H1 (cell line): ENCODE data around the gene DPF1. TPM values are rescaled to one million over a fixed set of nuclear protein-coding genes. Genes with fewer than 3 reads are reported as not detected.

Source experiments
- CTCF ChIA-PET: fragments of 300-600 bp; sonication (Branson Sonifier 250); formaldehyde crosslinking; loops from one replicate; lab custom pipeline; 2021; ENCODE audit not compliant: partially characterized antibody; lab: Charles Lee
- POLR2A ChIA-PET: fragments of 300-600 bp; sonication (Branson Sonifier 250); formaldehyde crosslinking; loops from one replicate; lab custom pipeline; 2021; ENCODE audit warnings: inconsistent platforms; ENCODE audit not compliant: partially characterized antibody; lab: Charles Lee
- DNase-seq, 2 experiments: peaks; one replicate each; pipeline versions ENCODE4 v3.0.0 to v3.0.0-alpha.2; 2010 to 2022; ENCODE audit warnings: low spot score in 2 of 2, low read depth in 1 of 2, mixed read lengths in 1 of 2
- FAIRE-seq: peaks from 2 replicates; lab custom pipeline; 2011; peaks lifted over from hg19 to GRCh38; lab: Jason Lieb, UNC
- H2AFZ ChIP-seq: 2 replicates; pipeline ENCODE4 v1.8.1; 2012; ENCODE audit warnings: low read length, inconsistent platforms
- H2AK5ac ChIP-seq: 2 replicates; pipeline ENCODE4 v1.6.1; 2013; ENCODE audit warnings: low read depth, low read length
- H2BK120ac ChIP-seq: replicated peaks from 2 replicates; pipeline ENCODE3; 2013; ENCODE audit warnings: low read depth, low read length, inconsistent platforms
- H2BK12ac ChIP-seq: 2 replicates; pipeline ENCODE4 v1.6.1; 2013; ENCODE audit warnings: low read depth, low read length
- H2BK15ac ChIP-seq: 2 replicates; pipeline ENCODE4 v1.6.1; 2013; ENCODE audit warnings: low read length
- H2BK20ac ChIP-seq: 2 replicates; pipeline ENCODE4 v1.6.1; 2013; ENCODE audit warnings: low read length
- H2BK5ac ChIP-seq: 2 replicates; pipeline ENCODE4 v1.6.1; 2013; ENCODE audit warnings: low read depth, low read length
- H3K14ac ChIP-seq: 2 replicates; pipeline ENCODE4 v1.6.1; 2013; ENCODE audit warnings: inconsistent platforms; ENCODE audit not compliant: insufficient read length
- H3K18ac ChIP-seq: 2 replicates; pipeline ENCODE4 v1.6.1; 2013; ENCODE audit warnings: low read length; ENCODE audit errors: extremely low read depth
- H3K23ac ChIP-seq: 2 replicates; pipeline ENCODE4 v1.6.1; 2013; ENCODE audit warnings: inconsistent platforms; ENCODE audit not compliant: insufficient read length
- H3K23me2 ChIP-seq: 2 replicates; pipeline ENCODE4 v1.6.1; 2013; ENCODE audit warnings: low read depth, low read length
- H3K27ac ChIP-seq: 2 replicates; pipeline ENCODE4 v1.6.1; 2011; ENCODE audit warnings: low read depth, low read length, inconsistent platforms
- H3K27me3 ChIP-seq, 4 experiments: replicated peaks in 1 of 4; 1 replicate in 1 of 4; 2 replicates in 3 of 4; pipeline versions ENCODE4 v1.6.1 to v1.8.1; 2011 to 2013; ENCODE audit warnings: low read length in 3 of 4, mild to moderate bottlenecking in 3 of 4, inconsistent platforms in 2 of 4, mixed read lengths in 2 of 4, moderate library complexity in 1 of 4; ENCODE audit not compliant: control insufficient read depth in 3 of 4, insufficient read depth in 3 of 4; ENCODE audit errors: extremely low read depth in 1 of 4
- H3K36me3 ChIP-seq, 4 experiments: 2 replicates each; pipeline versions ENCODE4 v1.6.1 to v1.8.1; 2011 to 2013; ENCODE audit warnings: mild to moderate bottlenecking in 4 of 4, low read length in 3 of 4, moderate library complexity in 2 of 4, control low read depth in 1 of 4, inconsistent platforms in 1 of 4; ENCODE audit not compliant: insufficient read depth in 4 of 4, control insufficient read depth in 2 of 4
- H3K4ac ChIP-seq: replicated peaks from 2 replicates; pipeline ENCODE3; 2013; ENCODE audit warnings: low read length, low read depth, mixed read lengths, inconsistent platforms; ENCODE audit not compliant: insufficient read length
- H3K4me1 ChIP-seq, 4 experiments: replicated peaks in 1 of 4; 1 replicate in 1 of 4; 2 replicates in 3 of 4; pipeline versions ENCODE4 v1.6.1 to v1.8.1; 2011 to 2013; ENCODE audit warnings: low read length in 3 of 4, inconsistent platforms in 2 of 4, mixed read lengths in 1 of 4; ENCODE audit not compliant: insufficient read depth in 4 of 4, control insufficient read depth in 3 of 4
- H3K4me2 ChIP-seq, 2 experiments: 2 replicates each; pipeline versions ENCODE4 v1.6.1 to v1.8.1; 2011 to 2013; ENCODE audit warnings: low read depth in 2 of 2, low read length in 2 of 2, control low read depth in 1 of 2, inconsistent platforms in 1 of 2, mild to moderate bottlenecking in 1 of 2; ENCODE audit not compliant: insufficient read depth in 1 of 2
- H3K4me3 ChIP-seq, 4 experiments: fragments of 200-600, 300-600 bp in 1 of 4; sonication (generic), shearing (Covaris generic), sonication (Bioruptor Twin) in 1 of 4; 2 replicates each; pipeline versions ENCODE4 v1.5.1 to v1.8.1; 2011 to 2016; ENCODE audit warnings: low read length in 4 of 4, low read depth in 3 of 4, control low read depth in 2 of 4, inconsistent platforms in 2 of 4, mild to moderate bottlenecking in 2 of 4, mixed read lengths in 1 of 4, moderate library complexity in 1 of 4; ENCODE audit not compliant: insufficient read depth in 2 of 4; ENCODE audit errors: extremely low read depth in 1 of 4
- H3K56ac ChIP-seq: replicated peaks from 2 replicates; pipeline ENCODE3; 2013; ENCODE audit warnings: low read depth, mild to moderate bottlenecking, mixed read lengths, low read length, inconsistent platforms; ENCODE audit not compliant: insufficient read length
- H3K79me1 ChIP-seq: 2 replicates; pipeline ENCODE4 v1.6.1; 2013; ENCODE audit warnings: low read depth, low read length, control low read depth
- H3K79me2 ChIP-seq, 2 experiments: 2 replicates each; pipeline versions ENCODE4 v1.6.1 to v1.8.1; 2012 to 2013; ENCODE audit warnings: low read length in 2 of 2, mild to moderate bottlenecking in 2 of 2, inconsistent platforms in 1 of 2; ENCODE audit not compliant: insufficient read depth in 2 of 2, control insufficient read depth in 1 of 2
- H3K9ac ChIP-seq, 4 experiments: replicated peaks in 1 of 4; 1 replicate in 1 of 4; 2 replicates in 3 of 4; pipeline versions ENCODE4 v1.6.1 to v1.8.1; 2011 to 2013; ENCODE audit warnings: low read depth in 3 of 4, low read length in 3 of 4, control low read depth in 2 of 4, mild to moderate bottlenecking in 2 of 4, moderate library complexity in 2 of 4, inconsistent platforms in 1 of 4; ENCODE audit errors: extremely low read depth in 1 of 4
- H3K9me3 ChIP-seq, 2 experiments: 2 replicates each; pipeline versions ENCODE4 v1.6.1 to v1.8.1; 2012 to 2013; ENCODE audit warnings: mild to moderate bottlenecking in 2 of 2, moderate library complexity in 2 of 2, control low read depth in 1 of 2, inconsistent platforms in 1 of 2, low read depth in 1 of 2, low read length in 1 of 2, mixed read lengths in 1 of 2; ENCODE audit not compliant: insufficient read depth in 2 of 2
- H4K20me1 ChIP-seq, 2 experiments: replicated peaks in 1 of 2; 2 replicates each; pipeline versions ENCODE3 to v1.8.1; 2011 to 2013; ENCODE audit warnings: inconsistent platforms in 2 of 2, low read length in 2 of 2, mild to moderate bottlenecking in 1 of 2; ENCODE audit not compliant: insufficient read depth in 2 of 2, control insufficient read depth in 1 of 2
- H4K5ac ChIP-seq: 2 replicates; pipeline ENCODE4 v1.6.1; 2013; ENCODE audit warnings: low read length, low read depth, mixed read lengths, inconsistent platforms; ENCODE audit not compliant: insufficient read length
- H4K8ac ChIP-seq: 2 replicates; pipeline ENCODE4 v1.8.0; 2013; ENCODE audit warnings: mild to moderate bottlenecking, moderate library complexity, low read length, inconsistent platforms; ENCODE audit not compliant: insufficient read depth; ENCODE audit errors: extremely low read depth
- H4K91ac ChIP-seq: replicated peaks from 2 replicates; pipeline ENCODE3; 2013; ENCODE audit warnings: low read length, mixed read lengths, inconsistent platforms; ENCODE audit not compliant: insufficient read length
- CBX5 ChIP-seq: fragments of 300-800, 300-1000 bp; sonication (generic); IDR thresholded peaks from 2 replicates; pipeline ENCODE4 v1.7.1; 2016; ENCODE audit warnings: antibody characterized with exemption, low read length, low read depth
- RAD21 ChIP-seq, 2 experiments: IDR thresholded peaks in 1 of 2; conservative IDR thresholded peaks in 1 of 2; 2 replicates each; pipeline ENCODE4 v1.6.1; 2011; ENCODE audit warnings: low read depth in 2 of 2, low read length in 2 of 2, improper control_type of control experiment in 1 of 2, inconsistent platforms in 1 of 2, mild to moderate bottlenecking in 1 of 2, moderate library complexity in 1 of 2
- RFX5 ChIP-seq: IDR thresholded peaks from 2 replicates; pipeline ENCODE4 v1.6.1; 2011; ENCODE audit warnings: low read depth, low read length, improper control_type of control experiment, borderline replicate concordance
- SIN3A ChIP-seq, 2 experiments: IDR thresholded peaks in 1 of 2; conservative IDR thresholded peaks in 1 of 2; 2 replicates each; pipeline ENCODE4 v1.6.1; 2011 to 2012; ENCODE audit warnings: low read length in 2 of 2, improper control_type of control experiment in 1 of 2, low read depth in 1 of 2, mild to moderate bottlenecking in 1 of 2
- SP1 ChIP-seq: IDR thresholded peaks from 2 replicates; pipeline ENCODE4 v1.6.1; 2011; ENCODE audit warnings: low read depth, low read length
- SP2 ChIP-seq: IDR thresholded peaks from 2 replicates; pipeline ENCODE4 v1.6.1; 2012; ENCODE audit warnings: mild to moderate bottlenecking, low read length, inconsistent platforms
- TCF12 ChIP-seq: IDR thresholded peaks from 2 replicates; pipeline ENCODE4 v1.6.1; 2011; ENCODE audit warnings: low read depth, mild to moderate bottlenecking, low read length
- WGBS, 2 experiments: shearing (Covaris generic) in 1 of 2; methylation state at CpG; one replicate each; pipeline versions ENCODE4 v1.1.6 to v1.1.7; 2013 to 2015; ENCODE audit warnings: low lambda C conversion rate in 2 of 2, mixed read lengths in 2 of 2, inconsistent platforms in 1 of 2, low coverage in 1 of 2, missing lambda C conversion rate in 1 of 2; ENCODE audit not compliant: insufficient replicate concordance in 2 of 2, insufficient coverage in 1 of 2, insufficient read length in 1 of 2; ENCODE audit errors: extremely low coverage in 1 of 2, missing lambda C conversion rate in 1 of 2; 5-methylcytosine and 5-hydroxymethylcytosine counted together
- polyA plus RNA-seq, 7 experiments: library from polyadenylated mRNA; depleted of rRNA in 3 of 7; stranded (reverse) in 5 of 7; unstranded in 2 of 7; fragments of >200 nt in 5 of 7; fragments of 200-250 nt in 2 of 7; gene quantifications; 1 replicate in 5 of 7; 2 replicates in 1 of 7; 4 replicates in 1 of 7; pipeline versions ENCODE4 v1.2.1 to v1.2.3, GENCODE V29; 2011 to 2013; ENCODE audit warnings: missing spikeins in 2 of 7, mixed read lengths in 2 of 7
- total RNA-seq: library from RNA; stranded (reverse); fragmentation: NEBNext Ultra II Directional; extraction: Animal tissue kit (Norgen Biotek cat#: 25700); gene quantifications from 2 replicates; pipeline ENCODE4 v1.2.1, GENCODE V29; 2021
- TF ChIP-seq, protein P1 (sequence below): IDR thresholded peaks from 2 replicates; pipeline ENCODE4 v1.6.1; 2012; ENCODE audit warnings: low read length, inconsistent platforms

DPF1 gene
- total and polyA plus RNA-seq, 2 of the 8 experiments (the other 6 are each of a cell fraction or from before 2014, with no cell fraction given) = 12.9 to 15.6 TPM

DNA sequence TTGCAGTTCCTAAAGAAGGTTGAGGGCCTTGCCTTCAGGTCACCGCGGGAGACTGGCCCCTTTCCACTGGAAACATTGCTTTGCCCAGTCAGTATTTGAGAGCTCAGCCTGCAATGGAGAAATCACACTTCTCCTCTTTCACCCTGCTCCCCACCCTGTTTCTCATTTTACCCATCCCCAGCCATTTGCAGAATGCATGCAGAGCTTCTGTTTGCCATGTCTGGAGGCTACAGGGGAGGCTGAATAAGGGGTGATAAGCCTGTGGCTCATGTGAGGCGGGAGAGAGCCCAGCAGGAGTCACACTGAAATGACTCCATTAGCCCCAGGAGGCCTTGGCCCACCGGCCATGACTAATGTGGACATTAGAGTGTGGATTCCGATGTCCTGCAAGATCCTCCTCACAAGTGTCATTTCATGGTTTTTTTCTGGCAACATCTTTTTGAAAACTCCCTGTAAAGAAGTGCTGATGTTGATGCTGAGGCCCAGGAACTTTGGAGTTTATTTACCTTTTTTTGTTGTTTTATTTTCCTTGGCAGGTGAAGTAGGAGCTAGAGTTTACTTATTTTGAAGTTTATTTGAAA, 46.7 kb upstream of the DPF1 start:
- no peak overlapping the region for H2BK15ac ChIP-seq
- H3K36me3 ChIP-seq = peaks cover 0 to 5% (median 2%) of the 10 kb centered on the region in 4 experiments; a peak in 1 of 8 replicates
- no peak overlapping the region for H3K9ac ChIP-seq
- ChIA-PET POLR2A (interaction anchor here (1.2 to 2.3 kb wide), 3 partner anchors 10 to 19 kb away, joined by 5 to 7 read pairs (median 7); no protein-coding TSS in a partner anchor), CTCF (interaction anchor here (0.6 to 8.6 kb wide), 13 partner anchors 9 to 45 kb away, joined by 3 to 84 read pairs (median 5); partner anchors contain the start of genes C19orf33 and PPP1R14A)
- H3K14ac ChIP-seq = no peak overlapping the region
- H4K20me1 ChIP-seq = peaks cover 14 to 27% of the 10 kb centered on the region in 2 experiments
- no peak overlapping the region for H2BK5ac ChIP-seq
- H3K18ac ChIP-seq = no peak overlapping the region
- DNase-seq (no peak), FAIRE-seq (no peak)
- no peak overlapping the region for H2AK5ac ChIP-seq
- H2AFZ ChIP-seq = no peak overlapping the region
- H4K91ac ChIP-seq = no peak overlapping the region
- no peaks in the 10 kb centered on the region for H3K9me3 ChIP-seq
- no peaks in the 10 kb centered on the region for H3K27me3 ChIP-seq
- H3K56ac ChIP-seq = no peak overlapping the region
- no peak overlapping the region for H3K23ac ChIP-seq
- H3K27ac ChIP-seq = no peak overlapping the region
- WGBS, 2 experiments = 86% methylated on average over 5 of the region's 5 CpGs; no CpG with 5 or more reads in 1 of the 2 experiments
- peaks cover 32 to 96% of the 10 kb centered on the region in 2 experiments for H3K79me2 ChIP-seq
- no peak overlapping the region for H3K4ac ChIP-seq
- H2BK120ac ChIP-seq = no peak overlapping the region
- peaks cover 10 to 23% (median 13%) of the 10 kb centered on the region in 4 experiments for H3K4me1 ChIP-seq
- H3K4me2 ChIP-seq = 0 out of 4 replicates have a peak overlapping the region, but pooled peaks of 1 of the 2 experiments have one; percentile 11
- H4K5ac ChIP-seq = no peak overlapping the region
- no peak overlapping the region for H2BK20ac ChIP-seq
- no peak for TF ChIP-seq CBX5
- TF ChIP-seq SP1 = no peak
- TF ChIP-seq TCF12 = no peak
- TF ChIP-seq RAD21 (IDR thresholded peaks at IDR 0.05 in 1 of 2, conservative IDR thresholded peaks at IDR 0.05 in 1 of 2; ENCODE audit: low read depth in 2 of 2, low read length in 2 of 2) = no peak
- TF ChIP-seq, protein P1, sequence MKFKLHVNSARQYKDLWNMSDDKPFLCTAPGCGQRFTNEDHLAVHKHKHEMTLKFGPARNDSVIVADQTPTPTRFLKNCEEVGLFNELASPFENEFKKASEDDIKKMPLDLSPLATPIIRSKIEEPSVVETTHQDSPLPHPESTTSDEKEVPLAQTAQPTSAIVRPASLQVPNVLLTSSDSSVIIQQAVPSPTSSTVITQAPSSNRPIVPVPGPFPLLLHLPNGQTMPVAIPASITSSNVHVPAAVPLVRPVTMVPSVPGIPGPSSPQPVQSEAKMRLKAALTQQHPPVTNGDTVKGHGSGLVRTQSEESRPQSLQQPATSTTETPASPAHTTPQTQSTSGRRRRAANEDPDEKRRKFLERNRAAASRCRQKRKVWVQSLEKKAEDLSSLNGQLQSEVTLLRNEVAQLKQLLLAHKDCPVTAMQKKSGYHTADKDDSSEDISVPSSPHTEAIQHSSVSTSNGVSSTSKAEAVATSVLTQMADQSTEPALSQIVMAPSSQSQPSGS = no peak
- no peak for TF ChIP-seq SIN3A (conservative IDR thresholded peaks at IDR 0.05 in 1 of 2, IDR thresholded peaks at IDR 0.05 in 1 of 2; ENCODE audit: low read depth in 1 of 2, low read length in 2 of 2)
- no peak for TF ChIP-seq SP2
- TF ChIP-seq RFX5 = no peak
- H4K8ac ChIP-seq = no peak overlapping the region
- no peak overlapping the region for H2BK12ac ChIP-seq
- no peak overlapping the region for H3K4me3 ChIP-seq
- peaks cover 19% of the 10 kb centered on the region for H3K79me1 ChIP-seq
- H3K23me2 ChIP-seq = no peaks in the 10 kb centered on the region; the same call in 1 of the 2 replicates
